Measurements from ENCODE around the gene MRPL4. TPM values are rescaled to one million over a fixed set of nuclear protein-coding genes. Genes with fewer than 3 reads are reported as not detected.

Gene MRPL4
- total RNA-seq, 1 experiment from 2014 or later = 99.3 TPM

- Mint-ChIP-seq H3K4me3 (peak within 1 kb of the TSS; percentile 52 to 74), H3K9me3 (no peaks in the 10 kb centered on the region), H3K36me3 (ENCODE audit: insufficient read depth in 1 of 3, low read depth in 3 of 3) (no peaks in the 10 kb centered on the region; a peak in 1 of 7 replicates), H3K4me1 (0 out of 4 replicates have a peak, but pooled peaks cover 0 to 6% of the 10 kb centered on the region in 2 experiments), H3K27me3 (ENCODE audit: low read depth) (peaks cover 74% of the 10 kb centered on the region), H3K27ac (no peak within 1 kb of the TSS)
- Histone ChIP-seq H3K56ac (ENCODE audit: insufficient read length, low read depth, low read length) (no peak within 1 kb of the TSS), H3K27me3 (ENCODE audit: insufficient read depth, low read length) (peaks cover 9% of the 10 kb centered on the region; the same call in 1 of the 2 replicates), H2BK120ac (ENCODE audit: low read depth, low read length, poor library complexity, severe bottlenecking) (no peak within 1 kb of the TSS), H4K20me1 (ENCODE audit: control insufficient read depth, insufficient read depth, insufficient read length) (no peaks in the 10 kb centered on the region), H3K9ac (ENCODE audit: extremely low read depth, insufficient read length, low read length) (no peak within 1 kb of the TSS), H4K91ac (ENCODE audit: insufficient read length, low read depth, low read length) (no peak within 1 kb of the TSS), H2BK5ac (ENCODE audit: insufficient read length, low read length) (no peak within 1 kb of the TSS), H2BK20ac (ENCODE audit: low read depth, low read length, poor library complexity, severe bottlenecking) (no peak within 1 kb of the TSS), H4K8ac (replicated peaks; ENCODE audit: insufficient read length, low read depth, low read length) (no peak within 1 kb of the TSS), H3T11ph (ENCODE audit: low read length) (no peak within 1 kb of the TSS), H2AFZ (ENCODE audit: low read length) (no peak within 1 kb of the TSS), H3K23ac (ENCODE audit: insufficient read length, low read depth, low read length) (no peak within 1 kb of the TSS), H3K4ac (ENCODE audit: low read depth, low read length) (no peak within 1 kb of the TSS), H3K14ac (ENCODE audit: insufficient read depth, low read length) (no peak within 1 kb of the TSS), H3K79me2 (ENCODE audit: insufficient read depth, low read length) (no peaks in the 10 kb centered on the region), H3K4me2 (ENCODE audit: insufficient read depth, insufficient read length, low read length) (peak within 1 kb of the TSS; percentile 64), H2BK15ac (ENCODE audit: low read depth, low read length) (peak within 1 kb of the TSS; percentile 13; the same call in 1 of the 2 replicates), H3K9me3 (ENCODE audit: control insufficient read depth, low read depth, low read length) (no peaks in the 10 kb centered on the region), H3K4me1 (ENCODE audit: insufficient read depth, low read length) (no peaks in the 10 kb centered on the region), H4K5ac (ENCODE audit: insufficient read length, low read depth, low read length) (no peak within 1 kb of the TSS), H3K27ac (ENCODE audit: insufficient read length, low read depth, low read length) (no peak within 1 kb of the TSS), H3K79me1 (ENCODE audit: insufficient read depth, low read depth, low read length, poor library complexity, severe bottlenecking) (no peaks in the 10 kb centered on the region), H3K18ac (ENCODE audit: insufficient read length, low read depth, low read length) (peak within 1 kb of the TSS; percentile 1), H2BK12ac (ENCODE audit: insufficient read length, low read depth, low read length) (no peak within 1 kb of the TSS), H2AK5ac (ENCODE audit: insufficient read length, low read length) (no peak within 1 kb of the TSS), H3K23me2 (ENCODE audit: insufficient read length, low read depth, low read length, poor library complexity, severe bottlenecking) (peaks cover 6% of the 10 kb centered on the region)
- peak; percentile 88 for DNase-seq
- no CpG with 5 or more reads among the region's 51 CpGs for WGBS (ENCODE audit: extremely low coverage, insufficient read length, low lambda C conversion rate)
- TF ChIP-seq CTCF (conservative IDR thresholded peaks at IDR 0.05) = peak; percentile 27; the same call in 2 of the 3 replicates
These were observed 18.8 kb downstream of the MRPL4 start, which contains the start of gene ICAM1 for GRCh38 chr19:10270616-10271394. Gene ICAM1 (plus strand): TSS chr19:10271120. CDS start chr19:10271160, 40 bp downstream.

Measured in H9 (cell line).